Thyroid gland (tissue), 4 donors: ENCODE measurements around the gene INTS3.

Experiments used
- CTCF ChIP-seq, 6 experiments: fragments of 200-600 bp in 3 of 6; fragments of 450-650 bp in 3 of 6; sonication (generic) in 3 of 6; IDR thresholded peaks; one replicate each; pipeline ENCODE4 v1.5.1; 2016 to 2019; ENCODE audit warnings: antibody characterized with exemption in 6 of 6, mild to moderate bottlenecking in 2 of 6, inconsistent platforms in 1 of 6, moderate library complexity in 1 of 6
- POLR2A ChIP-seq, 2 donors: fragments of 450-650 bp; IDR thresholded peaks; one replicate each; pipeline ENCODE4 v1.6.1; 2017; ENCODE audit warnings: antibody characterized with exemption in 2 of 2, mild to moderate bottlenecking in 2 of 2, moderate library complexity in 1 of 2

GRCh38 chr1:153805042-153805745, 77.3 kb downstream of the INTS3 start:
- TF ChIP-seq CTCF (IDR thresholded peaks at IDR 0.05) (no peak), POLR2A (IDR thresholded peaks at IDR 0.05) (no peak)
